Tibial artery (tissue), 4 donors: Measurements from ENCODE around the gene SMC3.
A peak's percentile ranks its signal among the peaks of the same experiment; 100 is the strongest.

Source experiments
- DNase-seq, 2 donors: peaks; one replicate each; pipeline ENCODE4 v3.0.0-alpha.2; 2019
- H3K27ac ChIP-seq, 2 donors: fragments of 200-600 bp; sonication (generic) in 1 of 2; 1 replicate in 1 of 2; 2 replicates in 1 of 2; pipeline ENCODE4 v1.5.1; 2018 to 2019; ENCODE audit warnings: mild to moderate bottlenecking in 1 of 2
- H3K27me3 ChIP-seq, 2 donors: fragments of 200-600 bp; sonication (generic) in 1 of 2; one replicate each; pipeline versions ENCODE4 v1.5.1 to v1.6.0; 2016 to 2019
- H3K36me3 ChIP-seq, 3 donors: fragments of 200-600 bp; sonication (generic) in 2 of 3; one replicate each; pipeline ENCODE4 v1.5.1; 2016 to 2019; ENCODE audit warnings: mild to moderate bottlenecking in 2 of 3
- H3K4me1 ChIP-seq, 4 donors: fragments of 200-600 bp; sonication (generic) in 2 of 4; 1 replicate in 3 of 4; 2 replicates in 1 of 4; pipeline ENCODE4 v1.5.1; 2016 to 2019
- H3K4me3 ChIP-seq, 2 donors: fragments of 200-600 bp; sonication (generic) in 1 of 2; 1 replicate in 1 of 2; 2 replicates in 1 of 2; pipeline ENCODE4 v1.5.1; 2018 to 2019; ENCODE audit warnings: mild to moderate bottlenecking in 2 of 2
- H3K9me3 ChIP-seq, 3 donors: fragments of 200-600 bp; sonication (generic) in 1 of 3; one replicate each; pipeline ENCODE4 v1.5.1; 2016 to 2019
- CTCF ChIP-seq, 2 experiments: fragments of 200-600 bp in 1 of 2; fragments of 450-650 bp in 1 of 2; IDR thresholded peaks; one replicate each; pipeline ENCODE4 v1.5.1; 2017 to 2019; ENCODE audit warnings: antibody characterized with exemption in 2 of 2, mild to moderate bottlenecking in 1 of 2, moderate library complexity in 1 of 2
- intact Hi-C: fragments of 100-400 bp; cut with DNase I; formaldehyde crosslinking; loops from one replicate; pipeline ENCODE4 v1.15.0; 2023; ENCODE audit warnings: low total_unique reads

The SMC3 gene

GRCh38 chr10:110629680-110630191 lies 62.2 kb downstream of the SMC3 start:
- Histone ChIP-seq H3K9me3 (no peaks in the 10 kb centered on the region), H3K36me3 (no peaks in the 10 kb centered on the region), H3K27ac (peak overlapping the region; percentile 2 to 26), H3K4me3 (no peak overlapping the region), H3K4me1 (peaks cover 0 to 21% (median 6%) of the 10 kb centered on the region in 4 donors), H3K27me3 (no peaks in the 10 kb centered on the region)
- DNase-seq: no peak
- no peak for TF ChIP-seq CTCF (IDR thresholded peaks at IDR 0.05)
- intact Hi-C loops: no loop called here

GRCh38 chr10:110631934-110632333 lies 64.4 kb downstream of the SMC3 start:
- TF ChIP-seq CTCF (IDR thresholded peaks at IDR 0.05): no peak
- Histone ChIP-seq H3K27ac (peak overlapping the region in 1 of 2 donors; percentile 34), H3K36me3 (no peaks in the 10 kb centered on the region), H3K4me1 (peaks cover 0 to 34% (median 12%) of the 10 kb centered on the region in 4 donors), H3K27me3 (no peaks in the 10 kb centered on the region), H3K9me3 (no peaks in the 10 kb centered on the region), H3K4me3 (no peak overlapping the region)
- no peak for DNase-seq
- intact Hi-C loops: no loop called here

DNA sequence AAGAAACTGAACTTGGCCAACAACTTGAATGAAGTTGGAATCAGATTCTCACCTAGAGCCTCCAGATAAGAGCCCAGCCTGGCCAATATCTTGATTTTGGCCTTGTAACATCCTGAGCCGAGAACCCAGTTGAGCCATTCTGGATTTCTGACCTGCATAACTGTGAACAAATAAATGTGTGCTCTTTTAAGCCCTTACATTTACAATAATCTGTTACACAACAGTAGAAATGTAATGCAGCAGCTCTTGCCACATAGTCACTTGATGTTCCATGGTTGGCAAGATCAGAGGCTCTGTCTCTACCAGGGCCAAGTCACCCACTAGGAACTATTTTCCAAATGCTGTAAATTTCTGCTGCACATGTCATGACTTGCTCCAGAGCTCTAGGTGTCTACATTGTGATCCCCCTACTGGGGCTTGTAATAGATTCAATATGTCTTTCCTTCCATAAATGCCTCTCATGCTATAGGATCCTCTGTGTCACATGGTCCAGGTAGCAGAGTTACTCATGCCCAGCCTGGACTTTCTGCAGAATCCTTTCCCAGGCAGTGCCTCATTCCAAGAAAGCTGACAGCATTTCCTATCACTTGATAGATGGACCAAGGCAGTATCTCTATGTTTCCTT lies 65.2 kb downstream of the SMC3 start:
- H3K4me3 ChIP-seq: no peak overlapping the region
- TF ChIP-seq CTCF (IDR thresholded peaks at IDR 0.05): no peak
- peak overlapping the region in 1 of 2 donors; percentile 34 for H3K27ac ChIP-seq
- H3K36me3 ChIP-seq: no peaks in the 10 kb centered on the region
- intact Hi-C loops: no loop called here
- no peaks in the 10 kb centered on the region for H3K9me3 ChIP-seq
- H3K27me3 ChIP-seq: no peaks in the 10 kb centered on the region
- peaks cover 0 to 42% (median 19%) of the 10 kb centered on the region in 4 donors for H3K4me1 ChIP-seq
- no peak for DNase-seq

DNA sequence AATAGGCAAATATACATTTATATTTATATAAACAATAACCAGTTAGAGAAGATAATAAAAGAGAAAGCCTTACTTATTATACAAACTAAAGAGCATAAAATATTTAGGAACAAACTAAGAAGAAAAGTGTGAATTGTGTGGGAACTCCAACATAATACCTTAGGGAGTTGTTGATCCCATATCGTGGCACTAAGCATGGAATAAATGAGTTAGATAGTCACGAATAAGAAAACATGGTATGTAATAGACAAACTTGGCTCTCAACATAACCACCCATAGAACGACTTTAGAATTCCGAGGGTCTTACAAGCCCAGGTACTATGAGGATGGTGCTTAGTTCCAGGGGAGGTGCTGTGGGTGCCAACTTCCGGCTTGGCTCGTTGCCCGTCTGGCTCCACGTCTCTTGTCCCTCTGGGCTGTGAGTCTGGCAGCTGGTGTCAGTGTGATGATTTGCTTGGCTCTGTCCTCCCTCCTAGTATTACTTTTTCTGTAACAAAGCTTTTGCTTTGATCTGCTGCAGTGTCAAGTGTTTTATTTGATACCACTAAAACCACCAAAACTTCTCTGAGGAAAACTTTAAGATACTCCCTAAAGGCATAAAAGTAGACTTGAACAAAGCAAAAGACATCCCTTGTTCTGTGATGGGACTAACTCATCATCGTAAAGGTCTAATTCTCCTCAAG lies 67.2 kb downstream of the SMC3 start:
- Histone ChIP-seq H3K27ac (no peak overlapping the region), H3K36me3 (no peaks in the 10 kb centered on the region), H3K4me1 (peaks cover 0 to 36% (median 18%) of the 10 kb centered on the region in 4 donors), H3K27me3 (no peaks in the 10 kb centered on the region), H3K9me3 (no peaks in the 10 kb centered on the region), H3K4me3 (no peak overlapping the region)
- intact Hi-C loops: no loop called here
- no peak for TF ChIP-seq CTCF (IDR thresholded peaks at IDR 0.05)
- DNase-seq: peak in 1 of 2 donors; percentile 73

DNA sequence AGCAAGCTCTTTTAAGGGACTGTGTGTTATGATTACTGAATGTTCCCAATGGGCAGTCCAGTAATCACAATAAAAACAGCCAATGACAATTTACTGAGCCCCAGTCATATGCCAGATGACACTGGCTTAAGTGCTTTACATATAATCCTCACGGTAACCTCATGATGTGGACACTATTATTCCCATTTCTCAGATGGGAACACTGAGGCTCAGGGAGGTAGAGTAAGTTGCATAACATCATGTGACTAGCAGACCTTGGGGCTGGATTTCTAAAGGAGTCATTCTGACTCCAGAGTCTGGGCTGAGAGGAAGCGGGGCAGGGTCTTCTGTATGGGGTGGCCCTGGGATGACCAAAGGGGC lies 69.1 kb downstream of the SMC3 start:
- DNase-seq: no peak
- TF ChIP-seq CTCF (IDR thresholded peaks at IDR 0.05): no peak
- peaks cover 0 to 27% (median 16%) of the 10 kb centered on the region in 4 donors for H3K4me1 ChIP-seq
- no peaks in the 10 kb centered on the region for H3K9me3 ChIP-seq
- H3K27ac ChIP-seq: peak overlapping the region in 1 of 2 donors; percentile 54
- no peaks in the 10 kb centered on the region for H3K27me3 ChIP-seq
- H3K4me3 ChIP-seq: no peak overlapping the region
- no peaks in the 10 kb centered on the region for H3K36me3 ChIP-seq
- intact Hi-C loops: no loop called here
